ENCODE results near the gene NHLRC4.

The NHLRC4 gene

GRCh38 chr16:531494-532125 lies 35.2 kb upstream of the NHLRC4 start:
- DNase-seq, result no peak

- DNase-seq, result no peak
These were observed 33.2 kb upstream of the NHLRC4 start for GRCh38 chr16:533391-534123.

GRCh38 chr16:534135-534534 lies 32.7 kb upstream of the NHLRC4 start:
- no peak for DNase-seq

- no peak for DNase-seq
These were observed 31.9 kb upstream of the NHLRC4 start for GRCh38 chr16:534856-535445.

- DNase-seq, result peak; percentile 93
These were observed 31.1 kb upstream of the NHLRC4 start for GRCh38 chr16:535446-536405.

- no peak for DNase-seq
These were observed 30.1 kb upstream of the NHLRC4 start for GRCh38 chr16:536746-537145.

- no peak for DNase-seq
These were observed 29.1 kb upstream of the NHLRC4 start for GRCh38 chr16:537415-538335.

- peak; percentile 79 for DNase-seq
These were observed 26.8 kb upstream of the NHLRC4 start for GRCh38 chr16:539901-540530.

- DNase-seq, result no peak
These were observed 26.0 kb upstream of the NHLRC4 start for GRCh38 chr16:540645-541340.

GRCh38 chr16:543301-544164 lies 23.3 kb upstream of the NHLRC4 start:
- DNase-seq, result no peak

- DNase-seq, result no peak
These were observed 22.3 kb upstream of the NHLRC4 start for GRCh38 chr16:544517-544916.

- DNase-seq, result peak; percentile 69
These were observed 19.7 kb upstream of the NHLRC4 start for GRCh38 chr16:546909-547770.

GRCh38 chr16:548586-548985 lies 18.2 kb upstream of the NHLRC4 start:
- no peak for DNase-seq

- no peak for DNase-seq
These were observed 17.1 kb upstream of the NHLRC4 start for GRCh38 chr16:549544-550263.

GRCh38 chr16:551210-551609 lies 15.6 kb upstream of the NHLRC4 start:
- DNase-seq, result no peak

- DNase-seq, result no peak
These were observed 14.6 kb upstream of the NHLRC4 start for GRCh38 chr16:552171-552570.

GRCh38 chr16:553601-554296 lies 13.1 kb upstream of the NHLRC4 start:
- no peak for DNase-seq

- no peak for DNase-seq
These were observed 12.5 kb upstream of the NHLRC4 start for GRCh38 chr16:554297-554621.
